Stimulated activated CD4-positive, alpha-beta T cell treated with anti-CD3 and anti-CD28 coated beads, Interleukin-1b, Interleukin-23, amount 100 ng/mL, for 24 hours (primary cell): Measurements from ENCODE around the gene PSD4.

ENCODE experiments used
- DNase-seq, 4 experiments: peaks; one replicate each; pipeline ENCODE4 v3.0.0-alpha.2; 2020; ENCODE audit warnings: low read depth in 4 of 4, low spot score in 1 of 4

Gene PSD4

GRCh38 chr2:113219889-113220641 is 46.3 kb downstream of the PSD4 start:
- no peak for DNase-seq

DNA sequence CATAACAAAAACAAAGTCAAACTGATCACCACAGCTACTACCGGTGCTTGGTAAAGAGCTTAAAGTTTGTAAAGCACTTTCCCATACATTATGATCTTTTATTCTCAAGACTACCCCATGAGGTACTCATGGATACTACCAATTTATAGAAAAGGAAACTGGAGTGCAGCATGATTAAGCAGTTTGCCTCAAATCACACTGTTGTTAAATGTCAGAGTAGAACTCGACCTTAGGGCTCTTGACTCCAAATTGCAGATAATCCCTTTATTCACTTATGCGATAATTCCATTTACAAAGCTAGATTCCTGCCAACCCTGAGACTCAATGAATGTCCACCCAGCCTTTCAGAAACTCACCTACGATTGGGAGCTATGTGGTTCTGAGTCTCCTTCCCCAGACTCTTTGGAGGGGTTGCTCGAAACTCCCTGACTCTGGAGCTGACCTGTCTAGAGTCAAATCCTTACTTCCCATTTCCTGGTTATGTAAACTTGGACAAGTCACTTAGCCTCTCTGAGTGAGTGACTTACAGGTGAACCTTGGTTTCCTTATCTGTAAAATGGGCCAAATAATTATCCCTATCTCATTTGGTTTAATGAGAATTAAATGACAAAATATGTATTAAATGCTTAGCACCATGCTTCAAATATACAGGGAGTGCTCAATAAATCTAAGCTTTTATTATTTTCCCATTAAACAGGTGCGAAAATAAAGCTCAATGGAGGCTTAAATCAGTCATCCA is 47.4 kb downstream of the PSD4 start:
- no peak for DNase-seq

DNA sequence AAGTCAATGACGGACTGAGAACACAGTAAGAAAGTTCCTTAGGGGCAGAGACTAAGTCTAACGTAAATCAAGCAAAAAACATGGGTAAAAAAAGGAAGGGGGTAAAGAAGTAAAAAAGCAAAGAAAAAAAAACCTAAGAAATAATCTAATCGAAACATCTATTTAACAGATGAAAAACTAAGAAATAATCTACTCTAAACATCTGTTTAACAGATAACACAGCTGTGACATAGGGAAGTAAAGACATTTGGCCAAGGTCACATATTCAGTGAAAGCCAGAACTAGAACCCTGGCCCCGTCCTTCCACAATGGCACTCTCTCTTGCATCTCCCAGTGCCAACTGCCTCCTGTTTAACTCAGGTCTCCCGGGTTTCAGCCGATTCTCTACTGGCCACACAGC is 48.1 kb downstream of the PSD4 start:
- DNase-seq = no peak

DNA sequence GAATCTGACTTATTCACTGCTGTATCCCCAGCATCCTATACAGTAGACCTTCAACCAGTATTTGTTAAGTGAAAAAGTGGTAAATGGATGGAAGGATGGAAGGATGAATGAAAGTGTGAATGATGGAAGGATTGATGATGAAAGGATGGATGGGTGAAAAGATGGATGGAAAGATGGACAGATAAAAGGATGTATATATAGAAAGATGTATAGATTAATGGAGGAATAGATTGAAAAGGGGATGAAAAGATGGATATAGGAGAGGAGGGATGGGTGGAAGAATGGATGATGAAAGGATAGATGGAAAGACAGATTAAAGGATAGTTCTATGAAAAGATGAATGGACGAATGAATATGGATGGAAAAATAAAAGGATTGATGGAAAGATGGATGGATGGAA is 50.0 kb downstream of the PSD4 start:
- DNase-seq = no peak

GRCh38 chr2:113224647-113225236 is 51.0 kb downstream of the PSD4 start:
- no peak for DNase-seq

DNA sequence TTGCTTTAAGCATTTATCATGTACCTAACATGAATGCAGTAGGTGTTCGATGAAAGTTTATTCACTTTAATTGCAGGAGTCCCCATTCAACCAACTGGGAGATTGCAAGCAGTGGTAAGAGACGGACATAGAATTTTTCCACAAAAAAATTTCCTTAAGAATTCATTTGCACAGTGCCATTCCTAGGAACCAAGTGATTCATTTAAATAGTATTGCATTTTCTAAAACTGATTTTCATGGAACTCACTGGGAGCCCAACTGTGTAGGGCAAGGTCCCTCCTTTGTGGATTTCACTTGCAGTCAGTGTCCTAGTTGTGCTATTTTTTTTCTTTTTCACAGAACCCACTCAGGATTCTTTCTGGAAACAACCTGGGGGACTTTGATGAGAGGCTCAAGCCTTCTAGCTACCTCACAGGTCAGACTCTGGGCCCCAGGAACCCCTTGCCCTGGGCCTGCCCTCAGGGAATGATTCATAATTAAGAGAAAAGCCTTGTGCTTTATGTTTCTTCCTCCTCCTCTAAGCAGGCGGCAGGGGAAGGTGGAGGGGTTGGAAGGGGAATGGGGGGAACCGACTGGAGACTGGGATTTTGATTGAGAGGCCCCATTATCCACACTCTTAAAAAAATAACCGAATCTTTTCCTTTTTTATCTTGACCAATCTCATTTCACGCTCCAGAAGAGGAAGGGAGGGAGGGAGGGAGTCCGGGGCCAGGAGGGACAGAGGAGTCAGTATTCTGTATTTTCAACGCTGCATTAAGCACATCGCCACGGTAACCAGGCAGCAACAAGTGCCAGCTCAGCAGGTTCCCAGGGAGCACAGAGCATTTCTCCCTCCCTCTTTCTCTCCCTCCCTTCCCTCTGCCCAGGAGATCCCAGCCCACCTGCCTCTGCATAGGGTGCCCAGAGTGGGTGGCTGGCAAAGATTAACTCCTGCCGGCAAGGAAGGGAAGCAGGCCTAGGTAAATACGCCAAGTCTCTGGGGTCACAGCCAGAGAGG is 51.8 kb downstream of the PSD4 start:
- no peak for DNase-seq

DNA sequence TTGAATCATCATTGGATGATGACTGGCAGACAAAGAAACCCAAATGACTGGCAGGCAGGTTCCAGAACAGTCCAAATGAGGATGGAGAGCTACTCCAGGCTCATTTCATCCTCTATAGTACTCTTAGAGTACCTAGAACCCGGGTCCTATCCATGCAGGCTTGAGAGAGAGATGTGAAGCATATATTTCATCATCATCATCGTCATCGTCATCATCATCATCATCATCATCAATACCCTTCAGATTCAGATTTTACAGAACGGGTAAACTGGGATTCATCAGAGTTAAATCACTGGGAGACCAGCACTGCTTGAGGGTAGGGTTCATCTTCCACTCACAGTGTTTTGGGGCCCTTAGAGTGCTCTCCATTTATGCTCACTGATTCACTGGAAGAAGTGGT is 52.7 kb downstream of the PSD4 start:
- no peak for DNase-seq

DNA sequence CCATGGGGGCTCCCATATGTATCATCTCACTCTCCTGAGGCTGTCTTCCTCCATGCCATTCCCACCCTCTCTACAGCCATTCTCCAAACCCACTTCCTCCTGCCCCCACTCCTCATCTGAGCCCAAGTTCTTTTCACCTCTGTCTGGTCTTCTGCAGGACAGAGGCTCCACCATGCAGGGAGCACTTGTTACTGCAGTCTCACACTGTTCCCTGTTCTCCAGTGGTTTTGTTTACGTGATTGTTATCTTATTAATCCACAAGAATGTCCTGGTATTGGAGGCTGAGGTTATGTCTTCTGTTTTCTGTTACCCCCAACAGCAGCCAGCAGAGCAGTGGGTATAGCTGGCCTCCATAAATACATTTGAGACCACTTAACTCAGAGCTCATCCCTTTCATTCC is 53.5 kb downstream of the PSD4 start:
- DNase-seq = no peak

DNA sequence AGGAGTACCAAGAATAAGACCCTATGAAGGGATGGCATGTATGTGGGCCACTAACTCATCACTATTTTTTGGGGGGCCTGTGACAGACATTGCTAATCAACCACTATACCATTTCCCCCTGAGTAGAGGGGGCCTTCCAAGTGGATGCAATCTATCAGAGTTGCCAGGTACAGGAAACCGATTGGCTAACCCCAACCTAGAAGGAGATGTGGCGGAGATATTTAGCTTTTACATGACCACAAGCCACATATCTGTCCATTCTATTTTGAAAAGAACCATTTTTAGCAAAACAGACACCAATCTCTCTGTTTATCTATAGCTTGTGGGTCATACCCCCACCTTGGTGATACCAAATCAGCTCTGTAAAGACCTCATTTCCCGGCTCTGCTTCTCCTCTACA is 53.9 kb downstream of the PSD4 start:
- no peak for DNase-seq

DNA sequence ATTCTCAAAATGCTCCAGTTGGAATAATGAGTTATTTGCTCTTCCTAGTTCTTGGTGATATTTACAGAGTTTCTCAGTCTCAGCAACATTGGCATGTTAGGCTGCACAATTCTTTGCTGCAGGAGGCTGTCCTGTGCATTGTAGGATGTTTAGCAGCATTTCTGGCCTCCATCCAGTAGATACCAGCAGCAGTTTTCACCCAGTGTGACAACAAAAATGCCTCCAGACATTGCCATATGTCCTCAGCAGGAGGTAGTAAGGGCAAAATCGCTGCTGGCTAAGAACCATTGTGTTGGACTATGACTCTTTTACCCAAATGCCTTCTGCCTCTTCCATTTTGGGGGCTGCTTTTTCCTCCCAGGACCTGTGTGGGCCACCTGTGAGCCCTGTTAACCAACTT is 54.6 kb downstream of the PSD4 start:
- DNase-seq = no peak

- DNase-seq = no peak
Observed at GRCh38 chr2:113228991-113229716, 55.4 kb downstream of the PSD4 start.

DNA sequence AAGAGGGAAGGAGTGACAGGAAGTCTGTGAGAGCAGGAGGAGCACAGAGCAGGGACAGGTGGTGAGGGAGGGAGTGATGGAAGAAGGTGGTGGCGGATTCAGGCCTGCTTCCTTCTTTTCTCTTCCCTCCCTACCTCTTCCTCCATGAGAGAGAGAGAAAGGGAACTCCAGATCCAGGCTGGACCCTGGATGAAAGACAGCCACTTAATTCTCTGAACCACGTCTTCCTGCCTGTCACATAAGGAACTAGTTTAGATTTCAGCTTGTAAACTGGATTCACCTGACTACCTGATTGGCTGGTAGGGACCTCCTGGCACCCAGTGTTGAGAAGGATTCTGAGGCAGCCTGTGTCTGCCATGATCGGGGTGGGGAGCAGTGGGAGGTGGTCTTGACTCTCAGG is 56.0 kb downstream of the PSD4 start:
- no peak for DNase-seq

GRCh38 chr2:113230531-113230930 is 56.8 kb downstream of the PSD4 start:
- no peak for DNase-seq

DNA sequence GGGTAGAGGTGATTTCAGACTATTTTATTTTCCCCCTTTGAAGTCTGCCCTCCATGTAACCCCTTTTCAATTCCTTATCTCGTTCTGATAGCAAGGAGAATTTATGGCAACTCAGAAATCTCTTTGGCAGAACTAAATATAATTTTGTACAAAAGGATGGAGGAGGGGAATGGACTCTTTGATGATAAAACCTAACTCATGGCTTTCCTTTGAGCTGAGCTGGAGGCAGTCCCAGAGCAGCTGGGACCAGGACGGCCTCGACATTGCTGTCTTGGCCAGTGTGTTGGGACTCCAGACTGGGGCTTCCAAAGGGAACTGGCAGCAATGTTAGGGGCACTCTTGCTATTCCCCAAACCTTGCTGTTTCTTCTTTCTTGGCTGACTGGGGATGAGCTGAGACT is 57.3 kb downstream of the PSD4 start:
- no peak for DNase-seq

DNA sequence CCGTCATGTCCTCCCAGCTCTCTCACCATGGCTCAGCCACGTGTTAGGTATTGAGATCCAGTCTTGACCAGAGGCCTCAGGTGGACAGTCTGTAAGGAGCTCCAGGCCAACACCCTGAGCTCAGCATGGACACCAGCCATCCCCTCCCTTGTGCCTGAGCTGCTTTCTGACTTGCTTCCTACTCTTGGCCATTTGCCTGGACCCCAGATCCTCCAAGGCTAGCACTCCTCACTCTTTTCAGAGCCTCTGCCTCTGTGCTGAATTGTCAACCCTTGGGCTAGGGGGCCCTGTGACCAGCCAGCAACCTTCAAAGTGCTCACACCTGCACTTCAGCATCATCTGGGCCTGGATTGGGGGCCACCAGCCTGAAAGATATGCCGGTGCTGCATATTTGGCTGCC is 58.4 kb downstream of the PSD4 start:
- DNase-seq = no peak

- DNase-seq = no peak
Observed at GRCh38 chr2:113232740-113233139, 59.0 kb downstream of the PSD4 start.

GRCh38 chr2:113233593-113234550 is 60.1 kb downstream of the PSD4 start:
- DNase-seq = no peak

DNA sequence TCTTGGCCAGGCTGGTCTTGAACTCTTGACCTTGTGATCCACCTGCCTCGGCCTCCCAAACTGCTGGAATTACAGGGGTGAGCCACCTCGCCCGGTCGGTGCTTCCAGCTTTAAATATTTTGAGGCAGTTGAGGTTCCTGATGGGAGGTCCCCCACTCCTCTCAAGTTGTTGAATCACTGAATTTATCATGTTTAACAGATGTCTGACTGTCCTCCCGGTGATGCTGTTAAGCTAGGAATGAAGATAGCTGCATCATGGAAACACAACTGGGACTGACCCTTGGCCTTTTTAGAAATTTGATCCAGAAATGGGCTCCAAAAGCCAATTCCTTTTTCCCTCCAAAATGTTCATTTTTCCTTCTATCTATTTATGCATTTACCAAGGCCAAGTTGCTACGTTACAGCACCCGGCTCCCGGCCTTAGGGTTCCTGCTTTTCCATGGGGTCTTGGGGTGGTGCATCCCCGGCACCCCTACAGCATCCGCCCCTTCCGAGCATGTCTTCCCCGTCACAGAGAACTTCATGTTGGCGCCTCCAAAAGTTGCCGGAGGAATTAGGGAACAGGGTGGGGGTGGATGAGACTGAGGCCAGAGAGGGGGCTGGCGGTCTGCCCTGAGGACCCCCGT is 61.1 kb downstream of the PSD4 start:
- DNase-seq = no peak
